CD14-positive monocyte (primary cell): ENCODE results near the gene ZNF500. TPM values are rescaled to one million over a fixed set of nuclear protein-coding genes. Genes with fewer than 3 reads are reported as not detected.
A peak's percentile ranks its signal among the peaks of the same experiment; 100 is the strongest.

Experiments
- DNase-seq, 3 donors: peaks; one replicate each; pipeline ENCODE4 v3.0.0-alpha.2; 2011 to 2022
- H2AFZ ChIP-seq: 2 replicates; pipeline ENCODE4 v1.6.0; 2012; ENCODE audit warnings: mild to moderate bottlenecking, low read depth, low read length, inconsistent platforms; ENCODE audit not compliant: insufficient read depth, poor library complexity, severe bottlenecking
- H3K27ac ChIP-seq, 2 donors: 1 replicate in 1 of 2; 2 replicates in 1 of 2; pipeline ENCODE4 v1.5.1; 2012 to 2013; ENCODE audit warnings: low read length in 2 of 2, control low read depth in 1 of 2, inconsistent platforms in 1 of 2, low read depth in 1 of 2, mild to moderate bottlenecking in 1 of 2
- H3K27me3 ChIP-seq, 2 donors: one replicate each; pipeline versions ENCODE4 v1.6.0 to v1.6.1; 2011 to 2013; ENCODE audit warnings: low read length in 2 of 2; ENCODE audit not compliant: control insufficient read depth in 2 of 2, insufficient read depth in 2 of 2
- H3K36me3 ChIP-seq, 2 donors: replicated peaks in 1 of 2; 1 replicate in 1 of 2; 2 replicates in 1 of 2; pipeline versions ENCODE4 v1.5.1 to v1.6.1; 2012 to 2013; ENCODE audit warnings: low read length in 2 of 2, control low read depth in 1 of 2, inconsistent platforms in 1 of 2, mild to moderate bottlenecking in 1 of 2; ENCODE audit not compliant: insufficient read depth in 2 of 2, control insufficient read depth in 1 of 2
- H3K4me1 ChIP-seq, 2 donors: 1 replicate in 1 of 2; 2 replicates in 1 of 2; pipeline versions ENCODE4 v1.5.1 to v1.6.1; 2012 to 2013; ENCODE audit warnings: low read length in 2 of 2, control low read depth in 1 of 2, inconsistent platforms in 1 of 2, mild to moderate bottlenecking in 1 of 2, moderate library complexity in 1 of 2; ENCODE audit not compliant: insufficient read depth in 2 of 2, control insufficient read depth in 1 of 2
- H3K4me2 ChIP-seq: replicated peaks from 2 replicates; pipeline ENCODE3; 2012; ENCODE audit warnings: low read length, moderate library complexity, mild to moderate bottlenecking; ENCODE audit not compliant: poor library complexity, severe bottlenecking; ENCODE audit errors: extremely low read depth
- H3K4me3 ChIP-seq, 3 experiments: fragments of 200-600 bp in 1 of 3; sonication (generic) in 1 of 3; replicated peaks in 1 of 3; 1 replicate in 2 of 3; 2 replicates in 1 of 3; pipeline ENCODE4 v1.5.1; 2011 to 2013; ENCODE audit warnings: low read length in 3 of 3, mild to moderate bottlenecking in 3 of 3, control low read depth in 2 of 3, low read depth in 2 of 3, inconsistent platforms in 1 of 3, moderate library complexity in 1 of 3
- H3K79me2 ChIP-seq: 2 replicates; pipeline ENCODE4 v1.6.0; 2012; ENCODE audit warnings: mild to moderate bottlenecking, control low read depth, inconsistent platforms, low read length, moderate library complexity; ENCODE audit not compliant: insufficient read depth
- H3K9ac ChIP-seq: 2 replicates; pipeline ENCODE4 v1.6.0; 2017; ENCODE audit warnings: low read length, mild to moderate bottlenecking; ENCODE audit not compliant: insufficient read depth, poor library complexity, severe bottlenecking
- H3K9me3 ChIP-seq, 2 donors: replicated peaks in 1 of 2; 1 replicate in 1 of 2; 2 replicates in 1 of 2; pipeline versions ENCODE4 v1.5.1 to v1.6.1; 2012 to 2013; ENCODE audit warnings: low read length in 2 of 2, control low read depth in 1 of 2; ENCODE audit not compliant: control insufficient read depth in 1 of 2, insufficient read depth in 1 of 2
- H4K20me1 ChIP-seq: 2 replicates; pipeline ENCODE4 v1.6.0; 2012; ENCODE audit warnings: mild to moderate bottlenecking, low read length, control low read depth, moderate library complexity; ENCODE audit not compliant: insufficient read depth
- H3K27ac Mint-ChIP-seq, 7 donors: one replicate each; pipeline ENCODE4 v1.8.0; 2020; ENCODE audit warnings: mild to moderate bottlenecking in 7 of 7, mixed read lengths in 7 of 7, moderate library complexity in 6 of 7, inconsistent platforms in 2 of 7
- H3K27me3 Mint-ChIP-seq, 3 donors: one replicate each; pipeline ENCODE4 v1.8.0; 2021 to 2022; ENCODE audit warnings: low read depth in 3 of 3, mild to moderate bottlenecking in 3 of 3, mixed read lengths in 3 of 3, moderate library complexity in 3 of 3, inconsistent platforms in 1 of 3
- H3K36me3 Mint-ChIP-seq, 2 donors: one replicate each; pipeline ENCODE4 v1.8.0; 2020; ENCODE audit warnings: mixed read lengths in 2 of 2, inconsistent platforms in 1 of 2, mild to moderate bottlenecking in 1 of 2
- H3K4me1 Mint-ChIP-seq: one replicate; pipeline ENCODE4 v1.8.0; 2020; ENCODE audit warnings: mild to moderate bottlenecking, mixed read lengths
- H3K4me3 Mint-ChIP-seq, 2 donors: one replicate each; pipeline ENCODE4 v1.8.0; 2020; ENCODE audit warnings: mild to moderate bottlenecking in 2 of 2, mixed read lengths in 2 of 2, moderate library complexity in 1 of 2
- H3K9me3 Mint-ChIP-seq, 7 donors: one replicate each; pipeline ENCODE4 v1.8.0; 2020 to 2022; ENCODE audit warnings: mixed read lengths in 7 of 7, mild to moderate bottlenecking in 6 of 7, moderate library complexity in 6 of 7, inconsistent platforms in 2 of 7
- CTCF ChIP-seq: fragments of 200-600 bp; IDR thresholded peaks from one replicate; pipeline ENCODE4 v1.8.0; 2022; ENCODE audit warnings: antibody characterized with exemption, mild to moderate bottlenecking
- WGBS: methylation state at CpG from one replicate; pipeline ENCODE4 v1.1.5; 2013; ENCODE audit warnings: missing lambda C conversion rate; ENCODE audit not compliant: insufficient coverage; 5-methylcytosine and 5-hydroxymethylcytosine counted together
- intact Hi-C, 2 donors: fragments of 100-400 bp; cut with micrococcal nuclease; formaldehyde crosslinking; loops; one replicate each; pipeline versions ENCODE4 v1.15.0 to v1.15.1; 2023
- polyA plus RNA-seq, 3 donors: library from polyadenylated mRNA; depleted of rRNA in 1 of 3; unstranded in 2 of 3; stranded (reverse) in 1 of 3; fragments of 300-500 nt in 2 of 3; fragments of >200 nt in 1 of 3; fragmentation: Illumina TruSeq in 2 of 3; gene quantifications; 1 replicate in 2 of 3; 2 replicates in 1 of 3; pipeline ENCODE4 v1.2.3, GENCODE V29; 2012 to 2021

ZNF500 gene
- polyA plus RNA-seq, 3 donors: 2.4 to 5.6 (median 5.2) TPM

GRCh38 chr16:4726616-4727015, 40.3 kb downstream of the ZNF500 start:
- Mint-ChIP-seq H3K27ac (no peak overlapping the region), H3K4me1 (no peaks in the 10 kb centered on the region), H3K9me3 (no peaks in the 10 kb centered on the region), H3K4me3 (no peak overlapping the region), H3K27me3 (no peaks in the 10 kb centered on the region), H3K36me3 (peaks cover 49 to 61% of the 10 kb centered on the region in 2 donors)
- Histone ChIP-seq H3K9me3 (no peaks in the 10 kb centered on the region), H3K4me2 (no peak overlapping the region), H3K9ac (no peak overlapping the region), H2AFZ (no peak overlapping the region), H3K4me1 (no peaks in the 10 kb centered on the region), H4K20me1 (no peaks in the 10 kb centered on the region), H3K4me3 (no peak overlapping the region), H3K79me2 (no peaks in the 10 kb centered on the region), H3K36me3 (peaks cover 37 to 75% of the 10 kb centered on the region in 2 donors), H3K27ac (no peak overlapping the region), H3K27me3 (no peaks in the 10 kb centered on the region)
- TF ChIP-seq CTCF: no peak
- DNase-seq: no peak
- WGBS: 92% methylated on average over 18 of the region's 18 CpGs
- intact Hi-C loops: no loop called here

DNA sequence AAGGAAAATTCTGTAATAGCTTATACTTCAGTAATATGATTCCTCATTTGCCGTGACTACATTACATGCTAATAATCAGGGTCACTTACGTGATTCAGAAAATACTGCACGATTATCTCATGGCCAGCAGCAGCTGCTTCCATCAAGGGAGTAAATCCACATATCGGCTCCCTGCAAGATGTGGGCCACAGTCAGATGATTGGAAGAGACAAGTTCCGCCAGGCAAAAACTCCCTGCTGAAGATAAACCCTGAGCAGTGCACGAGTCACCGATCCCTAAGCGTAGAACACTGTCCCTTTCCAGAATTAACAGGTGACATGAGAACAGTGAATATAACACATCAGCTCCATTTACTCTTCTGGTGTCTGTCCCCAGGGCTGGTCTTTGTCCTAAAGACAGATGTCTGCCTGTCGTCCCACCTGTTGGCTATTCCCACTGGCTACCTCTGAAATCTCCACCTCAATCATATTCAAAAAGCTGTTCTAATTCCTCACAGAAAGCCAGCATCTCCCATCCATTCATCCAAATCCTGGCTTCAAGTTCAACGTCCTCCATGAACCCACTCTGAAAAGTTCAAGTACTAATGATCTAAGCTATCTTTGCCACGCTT, 42.2 kb downstream of the ZNF500 start:
- H2AFZ ChIP-seq: no peak overlapping the region
- Mint-ChIP-seq H3K36me3 (peaks cover 40 to 60% of the 10 kb centered on the region in 2 donors), H3K4me3 (no peak overlapping the region), H3K27ac (peak overlapping the region in 2 of 7 donors; percentile 48 to 65), H3K4me1 (no peaks in the 10 kb centered on the region), H3K27me3 (no peaks in the 10 kb centered on the region), H3K9me3 (no peaks in the 10 kb centered on the region)
- WGBS: 93% methylated on average over 10 of the region's 11 CpGs
- TF ChIP-seq CTCF: no peak
- DNase-seq: no peak
- H4K20me1 ChIP-seq: no peaks in the 10 kb centered on the region
- no peaks in the 10 kb centered on the region for H3K79me2 ChIP-seq
- H3K36me3 ChIP-seq: peaks cover 33 to 61% of the 10 kb centered on the region in 2 donors
- H3K9ac ChIP-seq: no peak overlapping the region
- intact Hi-C loops: no loop called here
- no peak overlapping the region for H3K27ac ChIP-seq
- H3K9me3 ChIP-seq: no peaks in the 10 kb centered on the region
- no peaks in the 10 kb centered on the region for H3K4me1 ChIP-seq
- H3K4me3 ChIP-seq: no peak overlapping the region
- H3K27me3 ChIP-seq: no peaks in the 10 kb centered on the region
- no peak overlapping the region for H3K4me2 ChIP-seq
